GM12872 (cell line): ENCODE results near the gene MAP3K15.

Source experiments
- TF ChIP-seq, protein P1 (sequence below): IDR thresholded peaks from 3 replicates; pipeline ENCODE4 v1.5.1; 2011; ENCODE audit warnings: low read depth, mild to moderate bottlenecking, low read length, moderate library complexity; ENCODE audit not compliant: insufficient read depth

MAP3K15 gene

DNA sequence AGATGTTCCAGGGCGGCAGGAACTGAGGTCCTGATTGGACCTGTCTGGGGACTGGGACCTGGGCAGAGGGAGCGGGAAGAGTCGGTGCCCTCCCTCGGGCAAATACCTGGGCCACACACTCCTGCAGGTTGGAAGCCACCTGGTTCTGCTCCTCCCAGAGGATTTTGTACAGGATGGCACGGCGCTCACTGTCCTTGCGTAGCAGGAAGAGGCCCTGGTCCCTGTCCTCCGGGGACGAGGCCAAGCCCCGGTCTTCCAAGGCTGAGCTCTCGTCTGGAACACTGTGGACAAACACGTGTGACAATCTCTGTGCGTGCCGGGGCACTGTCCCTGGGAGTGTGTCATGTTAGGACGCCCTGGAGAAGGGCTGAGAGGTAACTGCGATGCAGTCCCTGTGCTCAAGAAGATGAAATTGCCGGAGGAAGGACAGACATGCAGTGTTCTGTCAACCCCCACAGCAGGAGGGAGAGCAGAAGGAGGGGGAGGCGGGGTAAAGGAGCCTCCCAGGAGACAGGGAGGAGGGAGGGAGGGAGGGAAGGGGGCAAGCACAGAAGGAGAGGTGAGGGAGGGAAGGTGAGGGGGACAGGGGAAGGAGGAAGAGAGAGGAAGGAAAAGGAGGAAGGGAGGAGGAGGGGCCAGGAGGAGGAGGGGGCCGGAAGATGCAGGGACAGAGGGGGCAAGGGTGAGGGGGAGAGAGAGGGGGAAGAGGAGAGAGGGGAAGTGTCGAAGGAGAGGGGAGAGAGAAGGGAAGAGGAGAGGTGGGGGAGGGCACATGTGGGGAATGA lies 142.6 kb downstream of the MAP3K15 start:
- TF ChIP-seq, protein P1, sequence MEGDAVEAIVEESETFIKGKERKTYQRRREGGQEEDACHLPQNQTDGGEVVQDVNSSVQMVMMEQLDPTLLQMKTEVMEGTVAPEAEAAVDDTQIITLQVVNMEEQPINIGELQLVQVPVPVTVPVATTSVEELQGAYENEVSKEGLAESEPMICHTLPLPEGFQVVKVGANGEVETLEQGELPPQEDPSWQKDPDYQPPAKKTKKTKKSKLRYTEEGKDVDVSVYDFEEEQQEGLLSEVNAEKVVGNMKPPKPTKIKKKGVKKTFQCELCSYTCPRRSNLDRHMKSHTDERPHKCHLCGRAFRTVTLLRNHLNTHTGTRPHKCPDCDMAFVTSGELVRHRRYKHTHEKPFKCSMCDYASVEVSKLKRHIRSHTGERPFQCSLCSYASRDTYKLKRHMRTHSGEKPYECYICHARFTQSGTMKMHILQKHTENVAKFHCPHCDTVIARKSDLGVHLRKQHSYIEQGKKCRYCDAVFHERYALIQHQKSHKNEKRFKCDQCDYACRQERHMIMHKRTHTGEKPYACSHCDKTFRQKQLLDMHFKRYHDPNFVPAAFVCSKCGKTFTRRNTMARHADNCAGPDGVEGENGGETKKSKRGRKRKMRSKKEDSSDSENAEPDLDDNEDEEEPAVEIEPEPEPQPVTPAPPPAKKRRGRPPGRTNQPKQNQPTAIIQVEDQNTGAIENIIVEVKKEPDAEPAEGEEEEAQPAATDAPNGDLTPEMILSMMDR: no peak

DNA sequence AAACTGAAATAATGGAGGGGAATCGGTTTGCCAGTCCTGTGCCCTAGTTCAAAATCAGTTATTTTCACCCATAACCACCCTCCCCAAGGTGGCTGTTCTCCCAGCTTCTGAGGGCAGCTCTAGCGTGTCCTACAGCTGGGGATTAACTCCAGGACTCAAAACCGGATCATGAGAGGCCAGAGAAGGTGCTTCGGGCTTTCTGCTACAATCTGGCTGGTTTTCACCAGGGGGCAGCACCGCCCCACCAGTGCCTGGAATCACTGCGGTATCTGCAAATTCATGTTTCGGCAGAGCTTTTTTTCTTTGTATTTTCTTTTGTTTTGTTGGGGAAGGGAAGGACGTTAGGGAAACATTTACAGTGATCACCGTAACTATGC lies 143.2 kb downstream of the MAP3K15 start:
- TF ChIP-seq, protein P1: peak; percentile 72

DNA sequence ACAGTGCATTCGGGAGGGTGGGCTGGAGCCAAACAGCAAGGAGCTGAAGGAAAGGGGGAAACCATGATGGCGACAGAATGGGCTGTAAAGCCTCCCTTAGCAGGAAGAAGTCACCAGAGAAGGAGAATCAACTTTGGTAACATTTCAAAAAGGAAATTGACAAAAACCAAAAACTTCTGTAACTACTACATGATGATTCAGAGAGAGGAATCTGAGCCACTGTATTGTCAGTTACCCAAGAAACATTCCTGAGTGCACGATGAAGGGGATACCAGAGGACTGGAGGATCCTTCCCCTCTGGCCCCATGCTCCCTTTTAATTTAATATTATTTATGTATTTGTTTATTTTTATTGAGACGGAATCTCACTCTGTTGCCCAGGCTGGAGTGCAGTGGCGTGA lies 145.2 kb downstream of the MAP3K15 start:
- TF ChIP-seq, protein P1: no peak

DNA sequence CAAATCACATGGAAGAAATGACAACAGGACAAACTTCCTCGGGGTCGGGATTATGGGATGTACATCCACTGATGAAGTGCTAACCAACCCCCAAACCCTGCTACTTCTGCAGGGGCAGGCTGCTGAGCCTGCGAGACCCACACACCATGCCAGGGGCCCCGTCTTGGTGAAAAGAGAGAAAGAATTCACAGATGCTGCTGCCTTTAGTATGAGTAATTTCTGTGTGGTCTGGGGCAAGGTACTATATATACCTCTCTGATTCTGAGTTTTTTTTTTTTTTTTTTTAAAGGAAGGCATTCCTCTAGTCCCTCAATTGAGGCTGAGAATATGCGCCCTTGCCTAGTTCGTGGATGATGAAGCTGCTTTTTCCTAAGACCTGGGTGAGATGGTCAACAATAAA lies 146.7 kb downstream of the MAP3K15 start:
- TF ChIP-seq, protein P1: no peak

DNA sequence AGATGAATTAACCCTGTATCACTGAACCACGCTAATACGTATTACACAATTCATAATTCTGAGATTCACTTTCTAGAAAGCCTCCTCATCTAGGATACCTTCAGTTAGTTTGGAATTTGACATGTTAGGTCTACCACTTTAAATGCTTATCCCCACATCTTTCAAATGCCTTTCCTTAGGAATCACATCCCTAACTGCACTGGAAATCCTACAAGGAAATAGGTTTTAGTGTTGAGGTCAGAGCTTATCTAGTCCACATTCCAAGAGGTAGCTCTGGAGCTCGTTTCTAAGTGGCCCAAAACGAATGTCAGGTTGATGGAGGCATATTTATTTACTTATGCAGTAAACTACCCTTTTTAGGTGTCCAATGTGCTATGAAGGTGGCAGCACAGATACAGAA lies 153.6 kb downstream of the MAP3K15 start:
- TF ChIP-seq, protein P1: no peak

DNA sequence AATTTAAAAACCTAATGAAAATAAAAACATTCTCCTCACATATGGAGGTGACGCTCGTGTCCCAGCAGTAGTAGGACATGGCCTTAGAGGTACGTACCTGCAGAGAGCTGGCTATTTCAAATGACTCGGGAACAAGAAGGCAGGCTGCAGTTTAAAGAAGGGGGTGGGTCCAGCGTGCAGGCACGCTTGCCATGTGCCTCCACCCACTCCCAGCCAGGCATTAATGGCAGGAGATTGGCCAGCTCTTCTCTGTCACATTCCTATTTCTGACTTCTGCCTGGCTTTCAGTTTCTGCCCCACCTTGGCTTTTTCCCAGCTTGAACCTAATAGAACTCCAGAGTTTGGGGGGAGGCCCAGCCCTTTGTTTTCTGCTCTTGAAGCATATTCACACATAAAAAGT lies 154.4 kb downstream of the MAP3K15 start:
- TF ChIP-seq, protein P1: no peak

DNA sequence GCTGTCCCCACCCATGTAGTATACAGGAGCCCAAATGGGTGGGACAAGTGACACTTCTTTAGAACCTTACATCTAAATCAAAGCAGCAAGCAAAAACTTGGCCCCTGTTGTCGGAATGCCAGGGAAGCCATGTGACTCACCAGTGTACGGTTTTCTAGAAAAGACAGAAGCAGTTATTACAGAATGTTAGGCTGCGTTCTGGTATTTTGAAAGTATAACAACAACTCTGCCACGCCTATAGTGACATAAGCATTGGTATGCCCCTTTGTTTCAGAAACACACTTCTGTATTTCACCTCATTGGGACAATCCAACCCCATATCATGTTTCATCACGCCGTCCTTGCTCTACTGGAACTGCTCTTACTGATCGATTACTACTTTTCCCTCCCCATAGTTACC lies 156.8 kb downstream of the MAP3K15 start:
- TF ChIP-seq, protein P1: no peak

DNA sequence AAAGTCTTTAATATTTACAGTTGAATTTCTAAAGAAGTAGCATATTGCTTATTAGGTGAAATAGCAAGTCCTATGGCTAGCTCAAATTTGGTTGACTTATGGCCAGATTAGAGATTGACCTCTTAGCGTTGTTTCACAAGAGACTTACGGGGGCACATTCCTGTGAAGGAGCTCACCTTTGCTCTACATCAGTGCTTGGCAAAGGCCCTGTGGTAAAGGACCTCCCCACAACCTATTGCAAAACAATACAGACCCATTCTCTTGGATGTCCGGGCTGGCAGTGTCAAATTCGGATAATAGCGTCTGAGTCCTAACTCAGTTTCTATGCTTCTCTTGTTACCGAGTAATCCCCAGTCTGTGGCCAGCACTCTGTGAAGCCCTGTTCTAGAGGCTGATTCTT lies 160.7 kb downstream of the MAP3K15 start:
- TF ChIP-seq, protein P1: no peak
